Measurements from ENCODE around the gene POLR2J.
"Not testable (repeated sequence)": the region's sequence is repeated elsewhere in the genome, so short reads cannot be mapped to it uniquely, and the experiment has no call there.

Gene POLR2J

GRCh38 chr7:102478314-102479208, at the start of gene POLR2J:
POLR2J (minus strand) TSS chr7:102478922; CDS start chr7:102478860, 62 bp downstream.
- in situ Hi-C loops (cut with HindIII; ENCODE audit: low pct_ligation_motif_present, low pct_unique_long_range_greater_than_20kb, low sequenced_read_pairs) = not testable (repeated sequence)
- peak; percentile 74 for DNase-seq

DNA sequence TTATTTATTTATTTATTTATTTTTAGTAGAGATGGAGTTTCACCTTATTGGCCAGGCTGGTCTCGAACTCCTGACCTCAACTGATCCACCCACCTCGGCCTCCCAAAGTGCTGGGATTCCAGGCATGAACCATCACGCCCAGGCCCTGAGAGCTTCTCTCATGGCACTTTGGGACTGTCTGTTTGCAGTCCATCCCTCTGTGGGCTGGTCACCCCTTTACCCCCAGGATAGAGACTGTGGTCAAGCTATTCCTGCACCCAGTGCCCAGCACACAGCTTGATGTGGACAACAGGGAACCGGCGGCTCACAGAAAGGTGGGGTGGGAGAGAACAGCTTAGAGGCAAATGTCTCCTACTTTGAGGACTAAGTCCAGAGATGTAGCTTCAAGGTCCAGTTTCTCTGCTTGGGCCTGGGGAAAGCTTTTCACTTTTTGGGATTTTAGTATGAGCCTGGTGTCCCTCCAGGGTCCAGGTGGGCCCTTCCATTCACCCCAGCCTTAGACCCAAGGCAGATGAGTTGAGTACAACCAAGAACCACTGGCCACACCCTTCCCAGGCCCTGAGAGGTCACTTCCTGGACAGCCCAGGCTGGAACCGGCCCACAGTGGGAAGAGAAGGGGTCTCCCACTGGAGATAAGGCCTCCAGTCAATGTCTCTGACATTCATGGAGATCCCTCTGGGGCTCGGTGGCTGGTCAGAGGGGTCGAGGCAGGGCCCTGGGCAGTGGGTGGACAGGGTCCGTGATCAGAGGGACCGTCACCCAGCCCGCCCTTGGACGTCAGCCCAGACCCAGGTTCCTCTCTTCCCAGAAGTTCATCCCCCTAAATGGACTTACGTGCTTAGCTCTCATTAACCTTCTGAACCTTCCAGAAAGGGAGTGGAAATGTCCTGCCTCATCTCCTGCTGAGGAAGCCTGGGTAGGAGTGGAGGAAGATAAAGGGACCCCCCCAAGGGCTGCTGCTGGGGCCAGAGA, 49.4 kb upstream of the POLR2J start:
- DNase-seq; in situ Hi-C loops (cut with HindIII; ENCODE audit: low pct_ligation_motif_present, low pct_unique_long_range_greater_than_20kb, low sequenced_read_pairs): not testable (repeated sequence)

- in situ Hi-C loops (cut with HindIII; ENCODE audit: low pct_ligation_motif_present, low pct_unique_long_range_greater_than_20kb, low sequenced_read_pairs); DNase-seq: not testable (repeated sequence)
These were observed 48.5 kb upstream of the POLR2J start for GRCh38 chr7:102527182-102527581.

DNA sequence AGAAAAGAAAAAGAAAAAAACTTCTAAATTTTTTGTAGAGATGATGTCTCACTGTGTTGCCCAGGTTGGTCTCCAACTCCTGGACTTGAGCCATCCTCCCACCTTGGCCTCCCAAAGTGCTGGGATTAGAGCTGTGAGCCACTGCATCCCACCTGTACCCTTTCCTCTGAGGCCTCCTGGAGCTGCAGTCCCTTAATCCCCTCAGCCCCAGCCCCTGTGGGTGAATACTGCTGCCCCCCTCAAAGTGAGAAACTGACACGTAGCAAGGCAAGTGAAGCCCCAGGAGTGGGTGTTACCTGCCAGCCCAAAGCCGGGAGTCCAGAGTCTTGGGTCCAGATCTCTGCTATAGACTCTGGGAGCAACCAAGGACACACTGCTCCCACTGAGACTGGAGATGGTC, 46.1 kb upstream of the POLR2J start:
- in situ Hi-C loops (cut with HindIII; ENCODE audit: low pct_ligation_motif_present, low pct_unique_long_range_greater_than_20kb, low sequenced_read_pairs); DNase-seq: not testable (repeated sequence)

DNA sequence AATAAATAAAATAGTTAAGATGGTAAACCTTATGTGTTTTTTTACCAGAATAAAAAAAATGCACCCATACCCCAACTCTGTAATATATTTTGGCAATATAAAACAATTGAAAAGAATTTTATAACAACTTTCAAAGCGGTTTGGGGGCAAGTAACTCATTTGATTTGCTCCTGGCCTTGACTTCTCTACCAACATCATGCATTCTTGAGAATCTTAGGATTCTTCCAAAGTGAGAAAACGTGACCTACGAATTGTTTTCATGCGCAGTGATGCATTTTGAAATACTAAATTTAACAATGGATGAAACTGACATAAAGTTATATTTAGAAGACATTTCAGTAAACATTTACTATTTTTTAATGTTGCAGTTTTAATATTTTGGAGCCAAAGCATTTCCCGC, 42.1 kb upstream of the POLR2J start:
- in situ Hi-C loops (cut with HindIII; ENCODE audit: low pct_ligation_motif_present, low pct_unique_long_range_greater_than_20kb, low sequenced_read_pairs) = not testable (repeated sequence)

DNA sequence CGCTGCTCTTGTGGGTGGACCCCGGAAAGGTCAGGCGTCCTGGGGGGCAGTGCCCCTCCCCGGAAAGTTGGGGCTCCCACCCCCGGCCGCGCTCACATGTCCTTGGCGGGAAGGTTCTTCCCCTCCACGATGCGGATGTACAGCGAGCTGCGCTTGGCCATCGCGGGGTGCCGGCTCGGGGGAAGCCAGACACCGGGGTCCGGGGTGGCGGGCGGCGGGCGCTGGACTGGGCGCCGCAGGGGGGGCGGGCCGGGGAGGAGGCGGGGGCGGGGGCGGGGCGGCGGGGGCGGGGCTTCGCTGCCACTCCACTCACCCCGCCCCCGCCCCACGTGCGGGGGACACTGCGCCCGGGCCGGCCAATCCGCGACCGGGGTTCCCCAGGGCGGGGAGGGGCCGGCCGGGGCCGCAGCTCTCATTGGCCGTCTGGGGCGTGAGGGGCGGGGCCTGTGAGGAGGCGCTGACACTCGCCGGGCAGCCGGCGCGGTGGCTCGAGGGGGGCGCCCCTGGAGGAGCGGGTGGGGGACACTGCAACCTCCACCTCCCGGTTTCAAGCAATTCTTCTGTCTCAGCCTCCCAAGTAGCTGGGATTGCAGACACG, 38.9 kb upstream of the POLR2J start, which contains the start of gene RASA4B:
TSS of gene RASA4B (minus strand) at position 228 of the 598 bp plus-strand sequence. CDS start at position 161, 67 bp downstream.
- in situ Hi-C loops (cut with HindIII; ENCODE audit: low pct_ligation_motif_present, low pct_unique_long_range_greater_than_20kb, low sequenced_read_pairs) = not testable (repeated sequence)
- DNase-seq = peak; percentile 18

More for the DNA sequence above, 42.1 kb upstream of the POLR2J start:
- not testable (repeated sequence) for DNase-seq

- DNase-seq; in situ Hi-C loops (cut with HindIII; ENCODE audit: low pct_ligation_motif_present, low pct_unique_long_range_greater_than_20kb, low sequenced_read_pairs): not testable (repeated sequence)
These were observed 38.2 kb upstream of the POLR2J start for GRCh38 chr7:102516951-102517350.

GRCh38 chr7:102515889-102516288, 37.2 kb upstream of the POLR2J start:
- in situ Hi-C loops (cut with HindIII; ENCODE audit: low pct_ligation_motif_present, low pct_unique_long_range_greater_than_20kb, low sequenced_read_pairs); DNase-seq: not testable (repeated sequence)

DNA sequence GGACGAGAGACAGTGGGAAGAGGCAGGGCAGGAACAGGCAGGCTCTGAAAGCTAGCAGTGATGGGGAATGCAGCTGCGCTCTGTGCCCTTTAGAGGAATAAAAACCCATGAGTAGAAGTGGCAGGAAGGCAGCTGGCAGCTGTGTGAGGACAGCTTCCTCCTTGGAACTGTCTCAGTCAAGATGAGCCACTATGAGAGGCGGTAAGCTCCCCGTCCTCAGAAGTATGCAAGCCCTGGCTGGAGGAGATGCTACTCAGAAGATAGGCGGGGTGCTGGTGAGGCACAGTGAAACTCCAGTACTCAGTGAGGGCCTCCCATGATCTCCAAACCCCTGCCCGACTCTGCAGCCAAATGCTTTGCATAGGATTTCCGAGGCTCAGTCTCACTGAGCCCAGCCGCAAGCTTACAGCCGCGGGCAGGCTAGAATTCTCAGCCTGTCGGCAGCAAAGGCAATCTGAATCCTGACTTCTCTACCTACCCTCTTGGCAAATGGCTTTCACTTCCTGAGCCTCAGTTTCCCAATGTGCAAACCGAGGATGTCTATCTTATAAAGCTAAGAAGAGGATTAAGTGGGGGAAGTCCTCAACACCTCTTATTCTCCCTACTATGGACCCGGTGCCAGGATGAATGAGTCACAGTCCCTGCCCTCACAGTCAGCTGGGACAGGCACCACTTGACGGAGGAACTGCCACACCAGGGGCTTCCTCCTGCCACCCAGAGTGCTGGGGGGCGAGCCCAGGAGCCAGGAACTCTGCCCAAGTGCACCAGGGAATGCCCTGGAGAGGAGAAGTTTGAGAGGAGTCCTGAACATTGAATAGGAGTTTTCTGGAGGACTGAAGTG, 36.4 kb upstream of the POLR2J start:
- DNase-seq; in situ Hi-C loops (cut with HindIII; ENCODE audit: low pct_ligation_motif_present, low pct_unique_long_range_greater_than_20kb, low sequenced_read_pairs): not testable (repeated sequence)

GRCh38 chr7:102512642-102513221, 34.0 kb upstream of the POLR2J start:
- peak; percentile 82 for DNase-seq
- in situ Hi-C loops (cut with HindIII; ENCODE audit: low pct_ligation_motif_present, low pct_unique_long_range_greater_than_20kb, low sequenced_read_pairs) = not testable (repeated sequence)

DNA sequence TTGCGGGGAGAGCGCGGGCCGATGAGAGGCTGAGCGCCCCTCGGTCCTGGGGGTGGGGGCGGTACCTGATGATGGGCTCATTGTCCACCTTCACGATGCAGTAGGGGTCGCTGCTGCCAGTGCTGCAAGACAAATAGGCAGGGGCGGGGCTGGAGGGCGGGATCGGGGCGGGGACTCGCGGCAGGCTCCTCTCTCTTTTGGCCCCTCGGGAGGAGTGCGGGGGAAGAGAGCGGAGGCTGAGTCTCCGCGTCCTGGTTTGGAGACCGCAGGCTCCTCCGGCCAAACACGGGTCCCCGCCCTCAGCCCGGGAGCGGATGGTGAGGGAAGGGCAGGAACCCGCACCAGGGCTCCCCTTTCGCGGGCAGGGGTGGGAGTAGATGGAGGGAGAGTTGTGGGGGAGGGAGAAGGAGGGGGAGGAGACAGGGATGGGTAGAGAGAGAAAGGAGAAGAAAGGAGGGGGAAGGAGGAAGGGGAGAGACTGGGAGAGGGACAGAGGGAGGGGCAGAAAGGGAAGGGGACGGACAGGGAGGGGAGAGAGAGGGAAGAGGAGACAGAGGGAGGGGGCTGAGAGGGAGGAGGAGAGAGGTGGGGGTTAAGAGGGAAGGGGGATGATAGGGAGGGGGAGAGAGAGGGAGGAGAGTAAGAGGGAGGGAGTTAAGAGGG, 33.3 kb upstream of the POLR2J start:
- in situ Hi-C loops (cut with HindIII; ENCODE audit: low pct_ligation_motif_present, low pct_unique_long_range_greater_than_20kb, low sequenced_read_pairs); DNase-seq: not testable (repeated sequence)

DNA sequence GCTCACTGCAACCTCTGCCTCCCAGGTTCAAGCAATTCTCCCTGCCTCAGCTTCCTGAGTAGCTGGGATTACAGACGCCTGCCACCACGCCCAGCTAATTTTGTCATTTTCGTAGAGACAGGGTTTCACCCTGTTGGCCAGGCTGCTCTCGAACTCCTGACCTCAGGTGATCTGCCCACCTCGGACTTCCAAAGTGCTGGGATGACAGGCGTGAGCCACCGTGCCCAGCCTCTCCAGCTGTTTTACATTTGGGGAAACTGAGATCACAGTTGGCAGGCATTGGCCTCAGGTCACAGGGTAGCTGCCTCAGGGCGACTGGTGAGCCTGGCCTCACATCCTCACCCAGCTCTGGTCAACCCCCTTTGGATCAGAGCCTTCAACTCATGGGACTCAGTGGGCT, 31.9 kb upstream of the POLR2J start:
- DNase-seq; in situ Hi-C loops (cut with HindIII; ENCODE audit: low pct_ligation_motif_present, low pct_unique_long_range_greater_than_20kb, low sequenced_read_pairs): not testable (repeated sequence)

DNA sequence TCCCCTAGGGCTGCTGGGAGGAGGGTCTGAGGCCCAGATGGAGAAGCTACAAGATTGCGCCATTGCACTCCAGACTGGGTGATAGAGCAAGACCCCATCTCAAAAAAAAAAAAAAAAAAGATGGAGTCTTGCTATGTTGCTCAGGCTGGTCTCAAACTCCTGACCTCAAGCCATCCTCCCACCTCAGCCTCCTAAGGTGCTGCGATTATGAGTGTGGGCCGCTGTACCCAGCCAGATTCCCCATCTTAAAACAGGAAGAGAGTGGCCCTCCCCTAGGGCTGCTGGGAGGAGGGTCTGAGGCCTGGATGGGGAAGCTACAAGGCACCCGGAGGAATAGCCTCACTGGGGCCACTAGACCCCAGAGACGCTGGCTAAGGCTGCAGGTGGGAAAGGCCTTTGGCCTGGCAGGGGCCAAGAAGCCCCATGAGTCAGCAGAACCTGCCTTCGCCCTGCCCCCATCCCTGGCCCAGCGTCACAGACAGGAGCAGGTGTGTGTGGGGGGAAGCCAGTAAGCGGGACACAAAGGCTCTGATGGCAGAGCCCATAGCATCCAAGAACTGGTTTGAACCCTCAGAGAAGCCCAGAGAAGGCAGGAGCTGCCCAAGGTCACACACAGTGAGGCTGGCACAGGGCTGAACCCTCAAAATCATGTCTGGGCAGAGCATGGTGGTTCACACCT, 28.8 kb upstream of the POLR2J start:
- DNase-seq; in situ Hi-C loops (cut with HindIII; ENCODE audit: low pct_ligation_motif_present, low pct_unique_long_range_greater_than_20kb, low sequenced_read_pairs): not testable (repeated sequence)

- DNase-seq; in situ Hi-C loops (cut with HindIII; ENCODE audit: low pct_ligation_motif_present, low pct_unique_long_range_greater_than_20kb, low sequenced_read_pairs): not testable (repeated sequence)
These were observed 26.8 kb upstream of the POLR2J start for GRCh38 chr7:102505298-102506185.

- in situ Hi-C loops (cut with HindIII; ENCODE audit: low pct_ligation_motif_present, low pct_unique_long_range_greater_than_20kb, low sequenced_read_pairs); DNase-seq: not testable (repeated sequence)
These were observed 24.4 kb upstream of the POLR2J start for GRCh38 chr7:102503141-102503540.

Data from ACHN (cell line).